Fibroblast of mammary gland (primary cell): ENCODE measurements around the gene XRCC2.
"Not testable (repeated sequence)": the region's sequence is repeated elsewhere in the genome, so short reads cannot be mapped to it uniquely, and the experiment has no call there.

ENCODE experiments used
- DNase-seq: peaks from one replicate; pipeline ENCODE4 v3.0.0-alpha.2; 2010; ENCODE audit warnings: low read depth
- H3K4me3 ChIP-seq: 2 replicates; pipeline ENCODE4 v1.5.1; 2011; ENCODE audit warnings: low read depth, mild to moderate bottlenecking, low read length, moderate library complexity; ENCODE audit not compliant: control insufficient read depth
- CTCF ChIP-seq: conservative IDR thresholded peaks from 2 replicates; pipeline ENCODE4 v1.5.1; 2011; ENCODE audit warnings: low read depth, low read length, inconsistent platforms; ENCODE audit not compliant: control insufficient read depth, insufficient read depth

The XRCC2 gene

GRCh38 chr7:152675759-152676636 lies at the start of gene XRCC2:
XRCC2 (minus strand) TSS chr7:152676141; CDS start chr7:152676079, 62 bp downstream.
- DNase-seq: peak; percentile 84
- peak within 1 kb of the TSS; percentile 81 for H3K4me3 ChIP-seq
- TF ChIP-seq CTCF: no peak

GRCh38 chr7:152723364-152723763 lies 47.4 kb upstream of the XRCC2 start:
- DNase-seq: no peak
- H3K4me3 ChIP-seq: no peak overlapping the region
- TF ChIP-seq CTCF: no peak

- not testable (repeated sequence) for DNase-seq, H3K4me3 ChIP-seq
Observed at GRCh38 chr7:152712412-152713042, 36.6 kb upstream of the XRCC2 start.

- H3K4me3 ChIP-seq: no peak overlapping the region
- DNase-seq: no peak
- no peak for TF ChIP-seq CTCF
Observed at GRCh38 chr7:152711444-152711944, 35.6 kb upstream of the XRCC2 start.

- no peak overlapping the region for H3K4me3 ChIP-seq
- no peak for TF ChIP-seq CTCF
- DNase-seq: no peak
Observed at GRCh38 chr7:152710153-152710442, 34.2 kb upstream of the XRCC2 start.

- no peak for TF ChIP-seq CTCF
- H3K4me3 ChIP-seq: no peak overlapping the region
- peak; percentile 58 for DNase-seq
Observed at GRCh38 chr7:152709287-152710152, 33.6 kb upstream of the XRCC2 start.
